Activated T-helper 9 cell treated with anti-CD3 and anti-CD28 coated beads, Interleukin-2, amount 50 U/mL, for 16 hours (primary cell): ENCODE measurements around the gene CNTN4.
"Not testable (repeated sequence)": the region's sequence is repeated elsewhere in the genome, so short reads cannot be mapped to it uniquely, and the experiment has no call there.

Source experiments
- DNase-seq: peaks from one replicate; pipeline ENCODE4 v3.0.0-alpha.2; 2020; ENCODE audit warnings: low read depth

CNTN4 gene

GRCh38 chr3:2908693-2909351, 810.2 kb downstream of the CNTN4 start:
- DNase-seq, result no peak

- no peak for DNase-seq
These were observed 812.3 kb downstream of the CNTN4 start for GRCh38 chr3:2910997-2911396.

DNA sequence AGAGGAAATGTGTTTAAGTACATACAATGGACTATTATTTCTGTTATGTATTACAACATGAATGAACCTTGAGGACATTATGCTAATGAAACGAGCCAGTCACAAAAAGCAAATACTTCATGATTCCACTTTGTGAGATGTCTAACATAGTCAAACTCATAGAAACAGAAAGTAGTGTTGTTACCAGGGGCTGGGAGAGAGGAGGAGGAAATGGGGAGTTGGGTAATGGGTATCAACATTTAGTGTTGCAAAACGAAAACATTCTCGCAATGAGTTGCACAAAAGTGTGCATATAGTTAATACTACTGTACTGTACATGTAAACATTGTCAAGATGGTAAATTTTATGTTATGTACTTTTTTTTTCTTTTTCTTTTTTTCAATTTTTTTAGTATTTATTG, 817.2 kb downstream of the CNTN4 start:
- no peak for DNase-seq

DNA sequence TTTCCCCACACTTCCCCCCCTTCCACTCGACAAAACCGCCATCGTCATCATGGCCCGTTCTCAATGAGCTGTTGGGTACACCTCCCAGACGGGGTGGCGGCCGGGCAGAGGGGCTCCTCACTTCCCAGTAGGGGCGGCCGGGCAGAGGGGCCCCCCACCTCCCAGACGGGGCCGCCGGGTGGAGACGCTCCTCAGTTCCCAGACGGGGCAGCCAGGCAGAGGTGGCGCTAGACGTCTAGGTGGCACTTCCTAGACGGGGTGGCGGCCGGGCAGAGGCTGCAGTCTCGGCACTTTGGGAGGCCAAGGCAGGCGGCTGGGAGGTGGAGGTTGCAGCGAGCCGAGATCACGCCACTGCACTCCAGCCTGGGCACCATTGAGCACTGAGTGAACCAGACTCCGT, 818.0 kb downstream of the CNTN4 start:
- DNase-seq, result not testable (repeated sequence)

DNA sequence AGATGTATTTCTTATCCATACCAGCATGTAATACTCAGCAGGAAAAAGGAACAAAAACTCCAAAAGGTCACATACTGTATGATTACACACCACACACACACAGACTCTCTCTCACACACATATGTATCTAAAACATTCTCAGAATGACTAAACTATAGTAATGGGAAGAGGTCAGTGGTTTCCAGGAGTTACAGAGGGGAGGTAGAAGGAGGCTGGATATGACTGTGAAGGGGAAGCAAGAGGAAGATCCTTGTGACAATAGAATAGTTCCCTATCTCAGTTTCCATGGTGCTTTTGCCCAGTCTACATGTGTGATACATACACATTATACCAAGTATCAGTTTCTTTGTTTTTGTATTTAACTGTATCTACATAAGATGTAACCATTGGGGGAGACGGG, 821.4 kb downstream of the CNTN4 start:
- DNase-seq, result no peak

DNA sequence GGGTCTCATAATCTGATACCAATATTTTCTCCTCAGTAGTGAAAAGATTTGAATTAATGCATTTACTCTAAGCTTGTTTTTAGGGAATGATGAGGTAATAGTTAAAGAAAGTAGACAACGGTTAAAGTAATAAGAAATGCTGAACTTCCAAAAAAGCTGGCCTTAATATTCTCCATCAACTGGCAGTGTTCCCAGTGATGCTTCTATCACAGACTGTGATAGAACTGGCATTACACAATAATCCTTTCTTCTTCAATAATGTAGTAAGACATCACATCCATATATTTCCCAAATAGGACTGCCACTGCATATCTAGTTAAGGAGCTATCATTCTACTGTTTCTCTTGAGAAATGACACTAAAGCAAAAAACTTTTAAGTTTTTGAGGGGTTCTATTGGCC, 822.8 kb downstream of the CNTN4 start:
- no peak for DNase-seq

DNA sequence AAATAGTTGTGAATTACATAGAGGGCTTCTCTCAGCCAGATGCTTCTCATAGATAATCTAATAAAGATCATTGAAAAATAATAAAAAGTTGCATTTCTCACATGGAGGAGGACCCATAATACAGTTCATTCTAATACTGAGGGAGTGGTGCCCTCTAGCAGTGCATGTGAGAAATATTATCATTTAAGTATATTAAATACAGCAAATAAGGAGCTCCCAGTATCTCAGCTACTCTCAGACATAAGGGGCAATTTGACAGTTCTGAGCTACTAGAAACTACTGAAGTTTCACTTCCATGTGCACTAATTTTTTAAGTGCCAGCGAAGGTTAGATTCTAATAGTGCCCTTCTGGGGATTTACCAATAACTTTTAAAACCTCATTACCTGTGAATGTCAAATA, 823.2 kb downstream of the CNTN4 start:
- no peak for DNase-seq

DNA sequence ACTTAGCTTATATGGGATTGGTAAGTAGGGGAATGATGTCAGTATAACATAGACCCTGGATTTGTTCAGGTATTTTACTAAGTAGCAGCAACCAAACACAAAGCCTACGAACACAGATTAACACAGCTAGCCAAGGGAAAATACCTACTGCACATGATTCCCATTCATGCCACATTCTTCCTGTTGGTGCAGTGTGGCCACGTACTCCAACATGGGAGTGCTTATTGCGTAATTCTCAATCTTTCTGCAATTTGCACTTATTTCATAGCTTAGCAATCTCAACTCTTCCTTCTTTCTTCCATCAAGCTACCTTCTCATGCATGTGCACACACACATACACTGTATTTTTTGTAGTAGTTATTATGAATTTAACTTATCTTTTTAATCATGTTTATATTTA, 824.7 kb downstream of the CNTN4 start:
- DNase-seq, result no peak

GRCh38 chr3:2927259-2927658, 828.6 kb downstream of the CNTN4 start:
- DNase-seq, result no peak

GRCh38 chr3:2929574-2929973, 830.9 kb downstream of the CNTN4 start:
- no peak for DNase-seq

GRCh38 chr3:2931265-2931664, 832.6 kb downstream of the CNTN4 start:
- no peak for DNase-seq

- DNase-seq, result no peak
These were observed 835.9 kb downstream of the CNTN4 start for GRCh38 chr3:2934541-2934940.

DNA sequence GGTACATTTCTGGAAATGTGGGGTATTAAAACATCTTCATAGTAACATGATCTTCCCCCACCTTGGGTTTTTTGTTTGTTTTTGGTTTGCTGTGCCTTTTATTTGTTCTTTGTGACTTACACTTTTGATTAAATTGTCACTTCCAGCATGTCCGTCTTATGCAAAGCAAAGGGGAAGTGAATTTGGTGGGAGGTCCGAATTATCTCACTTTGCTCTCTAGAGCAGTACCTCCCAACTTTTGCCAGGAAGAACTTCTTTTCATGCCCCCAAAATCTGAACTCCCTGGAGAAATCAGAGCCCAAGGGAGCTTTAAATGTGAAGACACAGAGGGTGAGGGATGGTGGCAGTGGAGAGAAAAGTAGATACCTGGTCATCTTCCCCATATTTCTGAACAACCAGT, 838.4 kb downstream of the CNTN4 start:
- DNase-seq, result no peak

DNA sequence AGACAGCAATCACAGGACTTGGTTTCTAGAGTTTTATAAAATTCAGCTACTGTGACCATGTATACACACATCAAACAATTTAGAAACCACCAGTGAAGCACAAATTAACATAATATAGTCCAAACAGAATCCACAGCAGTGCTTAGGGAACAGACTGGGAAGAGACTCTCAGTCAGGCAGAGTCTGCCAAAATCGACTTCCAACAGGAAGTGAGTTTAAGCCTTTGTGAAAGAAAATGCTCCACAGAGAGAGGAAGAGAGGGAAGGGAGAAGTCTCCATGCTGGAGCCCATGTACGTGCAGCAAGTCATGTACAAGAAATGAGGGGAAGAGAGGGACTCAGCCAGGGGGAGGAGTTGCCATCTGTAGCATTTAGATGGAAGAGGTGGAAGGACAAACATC, 838.9 kb downstream of the CNTN4 start:
- DNase-seq, result no peak

- no peak for DNase-seq
These were observed 840.0 kb downstream of the CNTN4 start for GRCh38 chr3:2938711-2939110.

GRCh38 chr3:2940062-2940461, 841.4 kb downstream of the CNTN4 start:
- no peak for DNase-seq

- no peak for DNase-seq
These were observed 846.0 kb downstream of the CNTN4 start for GRCh38 chr3:2944628-2945027.

- no peak for DNase-seq
These were observed 846.5 kb downstream of the CNTN4 start for GRCh38 chr3:2945121-2945520.

DNA sequence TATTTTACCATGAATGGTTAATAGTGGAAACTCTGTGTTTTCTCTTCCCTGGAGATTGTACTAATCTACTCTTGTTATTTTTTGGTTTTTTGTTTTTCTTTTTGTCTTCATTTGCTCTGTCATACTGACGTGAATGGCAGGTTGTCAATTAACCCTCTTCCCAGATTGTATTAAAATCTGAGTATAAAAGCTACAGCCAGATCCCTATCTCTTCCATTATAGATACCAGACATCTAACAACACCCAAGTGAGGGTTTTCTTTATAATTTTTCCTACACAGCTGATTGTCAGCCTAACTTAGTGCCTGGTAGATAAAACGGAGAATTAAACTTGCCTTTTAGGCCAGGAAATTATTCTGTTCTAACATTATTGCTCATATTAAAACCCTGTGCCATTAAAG, 848.9 kb downstream of the CNTN4 start:
- DNase-seq, result no peak

GRCh38 chr3:2948882-2949281, 850.2 kb downstream of the CNTN4 start:
- no peak for DNase-seq

- no peak for DNase-seq
These were observed 851.5 kb downstream of the CNTN4 start for GRCh38 chr3:2950159-2950558.

GRCh38 chr3:2957115-2957514, 858.4 kb downstream of the CNTN4 start:
- no peak for DNase-seq

DNA sequence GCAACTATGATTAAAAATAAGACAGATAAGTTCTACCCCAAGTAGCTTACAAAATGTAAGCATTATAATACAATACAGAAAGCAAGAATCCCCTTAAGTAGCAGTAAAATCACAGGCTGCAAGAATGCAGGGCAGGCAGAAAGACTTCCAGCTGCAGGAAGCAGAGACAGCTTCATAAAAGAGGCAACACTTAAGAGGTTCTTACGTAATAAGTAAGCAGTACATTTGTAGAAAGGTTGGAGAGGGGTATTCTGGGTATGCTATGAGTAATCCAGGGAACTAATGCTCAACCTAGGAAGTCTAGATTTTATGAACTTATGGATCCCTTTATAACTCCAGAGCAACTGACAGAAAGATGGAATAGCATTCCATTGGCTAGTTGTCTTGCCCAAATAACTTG, 859.9 kb downstream of the CNTN4 start:
- no peak for DNase-seq

DNA sequence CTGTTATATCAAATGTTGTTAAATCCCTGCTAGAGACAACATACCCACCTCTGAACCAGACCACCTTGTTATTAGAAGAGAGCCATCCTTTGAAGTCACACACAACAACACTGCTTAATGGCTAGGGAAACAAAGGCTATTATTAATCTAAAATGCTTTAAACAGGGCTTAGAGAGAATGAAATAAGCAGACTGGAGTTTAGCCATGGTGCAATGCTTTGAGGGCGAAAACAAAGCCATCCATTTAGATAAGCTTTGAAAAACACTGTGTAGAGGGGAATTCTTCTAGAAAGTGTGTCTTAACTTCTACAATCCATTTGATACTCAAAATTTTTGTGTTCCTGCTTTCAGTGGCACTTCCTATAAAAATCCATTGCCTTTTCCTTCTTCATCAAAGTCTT, 862.9 kb downstream of the CNTN4 start:
- DNase-seq, result no peak

DNA sequence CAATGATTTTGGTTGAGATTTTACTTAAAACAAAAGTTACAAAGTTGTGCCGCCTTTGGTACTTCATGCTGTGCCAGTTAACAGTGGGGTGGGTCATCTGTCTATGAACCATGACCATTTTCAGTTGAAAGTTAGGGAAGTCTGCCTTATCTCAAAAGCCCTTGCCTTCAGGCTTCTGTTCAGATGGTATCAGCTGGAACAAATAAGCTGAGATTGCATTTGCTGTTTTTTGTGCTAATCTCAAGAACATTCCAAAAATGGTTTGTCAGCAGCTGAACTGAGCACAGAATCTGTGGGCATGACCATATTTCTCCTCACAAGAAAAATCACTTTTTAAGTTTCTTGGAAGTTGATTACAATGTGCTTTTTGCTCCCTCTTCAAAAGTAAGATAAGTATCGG, 869.2 kb downstream of the CNTN4 start:
- no peak for DNase-seq
